ENCODE results near the gene TEN1.

TEN1 gene

DNA sequence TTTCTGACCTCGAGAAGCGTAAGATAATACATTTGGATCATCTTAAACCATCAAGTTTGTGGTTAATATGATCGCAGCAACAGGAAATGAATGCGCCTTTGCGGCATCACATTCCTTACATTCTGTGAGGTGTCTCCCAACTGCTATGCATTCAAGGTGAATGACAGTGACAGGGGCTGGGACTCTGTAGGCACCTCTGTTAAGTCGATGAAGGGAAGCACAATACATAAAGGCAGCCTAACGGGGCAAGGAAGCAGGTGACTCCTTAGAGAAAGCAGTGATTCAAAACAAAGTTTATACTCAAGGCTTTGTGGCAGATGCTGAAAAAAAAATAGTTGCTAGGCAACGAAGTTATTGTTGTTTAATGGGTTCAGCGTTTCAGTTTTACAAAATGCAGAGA is 69.7 kb downstream of the TEN1 start:
- peaks cover 17% of the 10 kb centered on the region for H3K36me3 Mint-ChIP-seq
- H3K9me3 Mint-ChIP-seq, result no peaks in the 10 kb centered on the region
- H3K27me3 Mint-ChIP-seq, result no peaks in the 10 kb centered on the region
- H3K4me1 Mint-ChIP-seq, result peaks cover 31% of the 10 kb centered on the region
- H3K4me3 Mint-ChIP-seq, result no peak overlapping the region
- no peak overlapping the region for H3K27ac Mint-ChIP-seq

DNA sequence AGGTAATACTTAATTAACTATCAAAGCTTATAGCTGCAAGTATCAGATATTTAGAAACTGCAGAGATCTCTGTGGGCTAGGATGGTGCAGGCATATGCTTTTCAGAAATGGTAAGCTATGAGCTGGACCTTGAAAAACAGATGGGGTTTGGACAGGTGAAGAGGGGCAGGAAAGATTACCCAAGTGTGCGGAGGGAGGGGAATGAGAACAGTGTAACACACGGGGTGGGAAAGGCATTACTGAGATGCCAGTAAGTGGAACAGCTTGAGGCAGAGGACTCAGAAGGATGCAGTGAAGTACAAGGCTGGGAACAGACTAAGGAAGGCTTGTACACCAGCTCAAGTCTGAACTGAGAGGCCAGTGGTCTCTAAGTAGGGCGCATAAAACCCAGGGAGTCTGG is 70.2 kb downstream of the TEN1 start:
- Mint-ChIP-seq H3K4me1 (peaks cover 35% of the 10 kb centered on the region), H3K9me3 (no peaks in the 10 kb centered on the region), H3K36me3 (peaks cover 17% of the 10 kb centered on the region), H3K27ac (peak overlapping the region; percentile 79), H3K4me3 (no peak overlapping the region), H3K27me3 (no peaks in the 10 kb centered on the region)

DNA sequence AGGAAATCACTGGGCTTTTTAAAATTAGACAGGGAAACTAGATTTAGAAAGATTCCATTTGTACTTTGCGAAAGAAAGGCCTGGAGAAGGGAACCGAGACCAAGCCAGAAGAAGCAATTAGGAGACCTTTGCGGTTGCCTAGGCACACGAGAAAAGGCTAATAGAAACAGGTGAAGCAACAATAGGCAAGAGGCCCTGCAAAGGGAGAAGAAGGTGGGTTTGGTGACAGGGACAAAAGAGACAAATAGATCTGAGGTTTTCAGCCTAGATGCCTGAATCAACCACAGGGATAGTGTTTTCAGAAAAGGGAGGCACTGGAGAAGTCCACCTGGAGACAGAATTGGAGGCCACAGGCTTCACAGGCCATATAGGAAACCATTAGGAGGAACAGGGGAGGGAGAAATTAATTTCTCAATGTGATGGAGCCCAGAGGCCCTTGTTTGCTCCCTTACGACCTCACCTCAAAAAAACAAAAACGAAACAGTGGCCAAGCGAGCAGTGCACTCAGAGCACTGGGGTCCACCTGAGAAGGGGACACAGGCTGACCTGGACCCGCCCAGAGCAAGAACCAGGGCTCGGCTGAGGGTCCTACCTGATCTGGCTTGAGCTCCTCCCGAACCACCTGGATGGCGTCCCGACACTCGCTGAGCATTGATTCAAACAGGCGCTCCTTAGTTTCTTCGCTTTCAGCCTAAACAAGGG is 70.9 kb downstream of the TEN1 start:
- H3K27me3 Mint-ChIP-seq, result no peaks in the 10 kb centered on the region
- H3K9me3 Mint-ChIP-seq, result no peaks in the 10 kb centered on the region
- peaks cover 35% of the 10 kb centered on the region for H3K4me1 Mint-ChIP-seq
- peaks cover 17% of the 10 kb centered on the region for H3K36me3 Mint-ChIP-seq
- peak overlapping the region; percentile 2 for H3K27ac Mint-ChIP-seq
- no peak overlapping the region for H3K4me3 Mint-ChIP-seq

All from activated naive CD4-positive, alpha-beta T cell treated with anti-CD3 and anti-CD28 coated beads, Interleukin-2, amount 50 U/mL, for 24 hours (primary cell).